ENCODE data around the gene LEP.

The LEP gene

DNA sequence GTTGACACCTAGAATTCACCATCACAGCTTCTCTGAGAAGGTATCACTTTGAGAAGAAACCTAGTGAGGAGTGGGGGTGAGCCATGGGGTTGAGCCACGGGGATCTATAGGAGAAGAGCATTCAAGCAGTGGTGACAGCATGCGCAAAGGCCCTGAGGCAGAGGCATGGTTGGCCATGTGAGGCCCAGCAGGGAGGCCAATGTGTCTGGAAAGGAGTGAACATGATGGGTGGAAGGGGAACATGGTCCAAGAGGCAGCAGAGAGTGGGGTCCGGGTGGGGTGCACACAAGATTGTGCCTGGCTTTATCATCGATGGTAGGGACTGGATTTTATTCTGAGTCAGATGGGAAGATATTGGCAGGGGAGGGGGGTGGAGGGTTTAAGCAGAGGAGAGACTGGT, 36.0 kb upstream of the LEP start:
- in situ Hi-C loops (cut with MboI; ENCODE audit: low pct_unique_long_range_greater_than_20kb, low sequenced_read_pairs, unreplicated experiment) = loop anchor here (25.0 kb wide), 1 partner anchor 493 kb away; no protein-coding TSS in a partner anchor
- TF ChIP-seq CTCF (IDR thresholded peaks at IDR 0.05; ENCODE audit: extremely low read depth, insufficient read depth, missing control alignments) = no peak
- DNase-seq (ENCODE audit: low spot score) = no peak

GRCh38 chr7:128206017-128206746, 34.9 kb upstream of the LEP start:
- DNase-seq (ENCODE audit: low spot score) = no peak
- TF ChIP-seq CTCF (IDR thresholded peaks at IDR 0.05; ENCODE audit: extremely low read depth, insufficient read depth, missing control alignments) = no peak
- in situ Hi-C loops (cut with MboI; ENCODE audit: low pct_unique_long_range_greater_than_20kb, low sequenced_read_pairs, unreplicated experiment) = loop anchor here (25.0 kb wide), 1 partner anchor 494 kb away; no protein-coding TSS in a partner anchor

- no peak for TF ChIP-seq CTCF (IDR thresholded peaks at IDR 0.05; ENCODE audit: extremely low read depth, insufficient read depth, missing control alignments)
- in situ Hi-C loops (cut with MboI; ENCODE audit: low pct_unique_long_range_greater_than_20kb, low sequenced_read_pairs, unreplicated experiment) = loop anchor here (25.0 kb wide), 1 partner anchor 495 kb away; no protein-coding TSS in a partner anchor
- no peak for DNase-seq (ENCODE audit: low spot score)
Measured at GRCh38 chr7:128206747-128207500, 34.2 kb upstream of the LEP start.

- DNase-seq (ENCODE audit: low spot score) = no peak
Measured at GRCh38 chr7:128207609-128208008, 33.5 kb upstream of the LEP start.

GRCh38 chr7:128209229-128210035, 31.6 kb upstream of the LEP start:
- DNase-seq (ENCODE audit: low spot score) = peak; percentile 86
- peak; percentile 98 for TF ChIP-seq CTCF (IDR thresholded peaks at IDR 0.05; ENCODE audit: extremely low read depth, insufficient read depth, missing control alignments)
- in situ Hi-C loops (cut with MboI; ENCODE audit: low pct_unique_long_range_greater_than_20kb, low sequenced_read_pairs, unreplicated experiment) = loop anchor here (25.0 kb wide), 1 partner anchor 497 kb away; no protein-coding TSS in a partner anchor

More at GRCh38 chr7:128207609-128208008, 33.5 kb upstream of the LEP start:
- in situ Hi-C loops (cut with MboI; ENCODE audit: low pct_unique_long_range_greater_than_20kb, low sequenced_read_pairs, unreplicated experiment) = loop anchor here (25.0 kb wide), 1 partner anchor 495 kb away; no protein-coding TSS in a partner anchor
- TF ChIP-seq CTCF (IDR thresholded peaks at IDR 0.05; ENCODE audit: extremely low read depth, insufficient read depth, missing control alignments) = no peak

GRCh38 chr7:128210036-128210347, 31.1 kb upstream of the LEP start:
- no peak for TF ChIP-seq CTCF (IDR thresholded peaks at IDR 0.05; ENCODE audit: extremely low read depth, insufficient read depth, missing control alignments)
- in situ Hi-C loops (cut with MboI; ENCODE audit: low pct_unique_long_range_greater_than_20kb, low sequenced_read_pairs, unreplicated experiment) = loop anchor here (25.0 kb wide), 1 partner anchor 498 kb away; no protein-coding TSS in a partner anchor
- no peak for DNase-seq (ENCODE audit: low spot score)

Data from GM13977 (cell line).